Activated B cell treated with CpG ODN at 0.5 μM for 24 hours (primary cell): ENCODE measurements around the gene RNF144A. TPM values are rescaled to one million over a fixed set of nuclear protein-coding genes. Genes with fewer than 3 reads are reported as not detected.

ENCODE experiments used
- ATAC-seq: fragments of 200-7000 bp; cut with Tn5 transposase; one replicate; pipeline ENCODE4 v1.10.0; 2021; ENCODE audit warnings: low read depth, mild to moderate bottlenecking, moderate library complexity
- CTCF ChIA-PET: fragments of 350-600 bp; sonication (Branson Sonifier 250); formaldehyde crosslinking; loops from one replicate; lab custom pipeline; 2021; ENCODE audit warnings: antibody characterized with exemption; lab: Charles Lee
- POLR2A ChIA-PET: fragments of 350-600 bp; sonication (Branson Sonifier 250); formaldehyde crosslinking; loops from one replicate; lab custom pipeline; 2021; ENCODE audit warnings: antibody characterized with exemption; lab: Charles Lee
- DNase-seq: peaks from one replicate; pipeline ENCODE4 v3.0.0; 2022
- H3K27ac Mint-ChIP-seq: one replicate; pipeline ENCODE4 v1.8.0; 2020; ENCODE audit warnings: mixed read lengths
- H3K27me3 Mint-ChIP-seq: one replicate; pipeline ENCODE4 v1.8.0; 2021; ENCODE audit warnings: mixed read lengths
- H3K36me3 Mint-ChIP-seq: one replicate; pipeline ENCODE4 v1.8.0; 2021; ENCODE audit warnings: low read depth, mixed read lengths
- H3K4me1 Mint-ChIP-seq: one replicate; pipeline ENCODE4 v1.8.0; 2021; ENCODE audit warnings: mixed read lengths
- H3K4me3 Mint-ChIP-seq: one replicate; pipeline ENCODE4 v1.8.0; 2020; ENCODE audit warnings: mild to moderate bottlenecking, mixed read lengths
- H3K9me3 Mint-ChIP-seq: one replicate; pipeline ENCODE4 v1.8.0; 2020; ENCODE audit warnings: mixed read lengths
- CTCF ChIP-seq: fragments of 200-600 bp; IDR thresholded peaks from one replicate; pipeline ENCODE4 v1.8.0; 2022; ENCODE audit warnings: antibody characterized with exemption, mild to moderate bottlenecking
- intact Hi-C: fragments of 100-400 bp; cut with micrococcal nuclease; formaldehyde crosslinking; loops from one replicate; pipeline ENCODE4 v1.15.1; 2024
- total RNA-seq: library from RNA; stranded (reverse); gene quantifications from 2 replicates; pipeline ENCODE4 v1.2.3, GENCODE V29; 2022

Gene RNF144A
- total RNA-seq, 1 donor from 2014 or later, result 0.89 TPM

- Mint-ChIP-seq H3K36me3 (no peaks in the 10 kb centered on the region), H3K27ac (no peak overlapping the region), H3K4me1 (peaks cover 12% of the 10 kb centered on the region), H3K9me3 (no peaks in the 10 kb centered on the region), H3K4me3 (no peak overlapping the region), H3K27me3 (peaks cover 2% of the 10 kb centered on the region)
- CTCF ChIA-PET, result no interaction called here
- no peak for ATAC-seq
- TF ChIP-seq CTCF, result no peak
- no peak for DNase-seq
- intact Hi-C loops, result no loop called here
- POLR2A ChIA-PET, result no interaction called here
Observed at GRCh38 chr2:6944555-6944954, 27.3 kb downstream of the RNF144A start.

DNA sequence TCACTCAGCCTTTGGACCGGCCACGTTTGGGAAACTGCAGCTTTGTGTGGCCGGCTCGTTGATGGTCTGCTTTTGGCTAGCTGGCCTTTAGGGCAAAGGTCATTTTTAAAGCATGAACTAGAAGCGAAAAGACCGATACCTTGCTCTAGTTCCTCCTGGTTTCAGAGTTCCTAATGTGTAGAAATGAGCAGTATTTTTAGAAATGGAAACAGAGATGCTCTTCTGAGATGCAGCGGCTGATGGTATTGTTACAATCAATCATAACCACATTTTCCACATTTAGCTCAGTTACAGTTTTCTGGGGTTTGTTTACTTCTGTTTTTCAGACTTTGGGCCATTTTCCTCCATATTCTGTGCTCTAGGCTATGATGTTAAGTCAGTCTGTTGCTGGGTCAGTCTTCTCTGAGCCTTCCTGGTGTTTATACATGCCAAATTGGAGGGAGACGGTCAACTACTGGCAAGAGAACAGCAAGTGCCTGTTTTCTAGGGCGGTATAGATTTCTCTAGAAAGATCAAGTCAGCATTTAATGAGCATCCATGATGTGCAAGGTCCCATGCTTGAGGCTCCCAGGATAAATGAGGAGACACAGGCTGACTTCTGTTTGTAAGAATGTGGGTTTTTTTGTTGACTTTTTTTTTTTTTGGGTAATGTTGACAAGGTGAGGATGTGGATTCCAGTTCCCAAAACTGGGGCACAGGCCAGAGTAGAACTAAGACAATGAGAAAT lies 28.0 kb downstream of the RNF144A start:
- no peak for DNase-seq
- intact Hi-C loops, result no loop called here
- Mint-ChIP-seq H3K27ac (no peak overlapping the region), H3K9me3 (no peaks in the 10 kb centered on the region), H3K27me3 (peaks cover 2% of the 10 kb centered on the region), H3K36me3 (no peaks in the 10 kb centered on the region), H3K4me1 (peaks cover 12% of the 10 kb centered on the region), H3K4me3 (no peak overlapping the region)
- ChIA-PET CTCF (no interaction called here), POLR2A (no interaction called here)
- no peak for ATAC-seq
- TF ChIP-seq CTCF, result no peak

- Mint-ChIP-seq H3K4me3 (no peak overlapping the region), H3K36me3 (no peaks in the 10 kb centered on the region), H3K27ac (no peak overlapping the region), H3K27me3 (no peaks in the 10 kb centered on the region), H3K4me1 (peaks cover 12% of the 10 kb centered on the region), H3K9me3 (no peaks in the 10 kb centered on the region)
- DNase-seq (no peak), ATAC-seq (no peak)
- intact Hi-C loops, result no loop called here
- ChIA-PET POLR2A (no interaction called here), CTCF (no interaction called here)
- TF ChIP-seq CTCF, result no peak
Observed at GRCh38 chr2:6945821-6946220, 28.6 kb downstream of the RNF144A start.

GRCh38 chr2:6946722-6947121 lies 29.5 kb downstream of the RNF144A start:
- no peaks in the 10 kb centered on the region for H3K36me3 Mint-ChIP-seq
- no peak for DNase-seq
- no peak for TF ChIP-seq CTCF
- H3K4me1 Mint-ChIP-seq, result peaks cover 12% of the 10 kb centered on the region
- CTCF ChIA-PET, result no interaction called here
- no peaks in the 10 kb centered on the region for H3K27me3 Mint-ChIP-seq
- H3K27ac Mint-ChIP-seq, result no peak overlapping the region
- no peak for ATAC-seq
- no peak overlapping the region for H3K4me3 Mint-ChIP-seq
- intact Hi-C loops, result no loop called here
- H3K9me3 Mint-ChIP-seq, result no peaks in the 10 kb centered on the region
- POLR2A ChIA-PET, result no interaction called here

DNA sequence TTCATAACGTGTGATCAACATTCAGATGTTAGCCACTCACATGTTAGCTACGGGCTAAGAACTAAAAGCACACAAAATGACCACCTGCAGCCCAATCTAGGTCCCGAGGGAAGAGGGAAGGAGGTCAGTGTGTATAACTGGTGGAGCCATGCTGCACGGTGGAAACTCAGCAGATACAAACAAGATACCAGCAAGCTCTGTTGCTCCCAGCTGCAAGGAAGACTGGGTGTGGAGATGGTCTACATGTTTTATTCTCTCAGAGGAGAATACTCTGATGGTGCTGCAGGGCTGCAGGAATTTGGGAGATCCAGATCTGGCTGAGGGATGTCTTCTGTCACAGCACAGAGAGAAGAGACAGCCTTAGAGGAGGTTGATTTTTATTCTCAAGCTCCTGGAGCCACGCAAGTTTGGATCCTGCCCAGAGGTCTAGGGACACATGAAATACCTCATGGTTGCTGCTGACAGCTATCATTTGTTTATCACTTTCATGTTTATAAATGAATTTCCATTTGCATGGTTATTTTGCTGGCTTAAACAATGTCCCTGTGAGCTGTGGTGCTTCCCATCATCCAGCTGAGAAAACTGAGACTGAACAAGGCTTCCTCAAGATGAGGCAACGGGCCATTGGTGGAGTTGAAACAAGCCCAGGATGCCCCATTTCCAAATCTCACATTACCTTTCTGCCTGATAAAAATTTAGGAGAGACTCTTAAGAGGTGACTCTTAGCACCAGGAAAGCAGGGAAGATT lies 30.9 kb downstream of the RNF144A start:
- H3K27ac Mint-ChIP-seq, result no peak overlapping the region
- ChIA-PET POLR2A (no interaction called here), CTCF (no interaction called here)
- intact Hi-C loops, result no loop called here
- ATAC-seq, result no peak
- no peaks in the 10 kb centered on the region for H3K9me3 Mint-ChIP-seq
- peaks cover 12% of the 10 kb centered on the region for H3K4me1 Mint-ChIP-seq
- TF ChIP-seq CTCF, result no peak
- no peaks in the 10 kb centered on the region for H3K36me3 Mint-ChIP-seq
- no peak overlapping the region for H3K4me3 Mint-ChIP-seq
- no peaks in the 10 kb centered on the region for H3K27me3 Mint-ChIP-seq
- DNase-seq, result no peak
